Endometrial microvascular endothelial cells (primary cell): ENCODE data around the gene ACER2. TPM values are rescaled to one million over a fixed set of nuclear protein-coding genes. Genes with fewer than 3 reads are reported as not detected.

ENCODE experiments used
- in situ Hi-C: cut with HindIII; loops from 2 replicates; pipeline ENCODE4 v1.10.0; 2017; ENCODE audit warnings: low sequenced_read_pairs, low pct_unique_long_range_greater_than_20kb; ENCODE audit errors: inconsistent ontology term
- total RNA-seq: library from RNA; depleted of rRNA; stranded (reverse); fragments of >200 nt; gene quantifications from one replicate; pipeline ENCODE4 v1.2.3, GENCODE V29; 2015; ENCODE audit errors: inconsistent ontology term

ACER2 gene
- total RNA-seq, 1 donor from 2014 or later: 7.0 TPM

GRCh38 chr9:19470981-19471650 is 62.3 kb downstream of the ACER2 start:
- in situ Hi-C loops: no loop called here

GRCh38 chr9:19471737-19472648 is 63.2 kb downstream of the ACER2 start:
- in situ Hi-C loops: no loop called here

GRCh38 chr9:19473605-19474004 is 64.8 kb downstream of the ACER2 start:
- in situ Hi-C loops: no loop called here

GRCh38 chr9:19479874-19480273 is 71.1 kb downstream of the ACER2 start:
- in situ Hi-C loops: no loop called here

GRCh38 chr9:19480345-19480744 is 71.5 kb downstream of the ACER2 start:
- in situ Hi-C loops: no loop called here

GRCh38 chr9:19481121-19481870 is 72.5 kb downstream of the ACER2 start:
- in situ Hi-C loops: no loop called here

GRCh38 chr9:19481971-19482404 is 73.2 kb downstream of the ACER2 start:
- in situ Hi-C loops: no loop called here

GRCh38 chr9:19484699-19485098 is 75.9 kb downstream of the ACER2 start:
- in situ Hi-C loops: no loop called here

GRCh38 chr9:19485193-19485592 is 76.4 kb downstream of the ACER2 start:
- in situ Hi-C loops: no loop called here

- in situ Hi-C loops: no loop called here
Observed at GRCh38 chr9:19486803-19487202, 78.0 kb downstream of the ACER2 start.

- in situ Hi-C loops: no loop called here
Observed at GRCh38 chr9:19488721-19489120, 79.9 kb downstream of the ACER2 start.

- in situ Hi-C loops: no loop called here
Observed at GRCh38 chr9:19490269-19490668, 81.5 kb downstream of the ACER2 start.

- in situ Hi-C loops: no loop called here
Observed at GRCh38 chr9:19490828-19491227, 82.0 kb downstream of the ACER2 start.

GRCh38 chr9:19492775-19493173 is 84.0 kb downstream of the ACER2 start:
- in situ Hi-C loops: no loop called here

GRCh38 chr9:19493174-19493811 is 84.5 kb downstream of the ACER2 start:
- in situ Hi-C loops: no loop called here

GRCh38 chr9:19493876-19494275 is 85.1 kb downstream of the ACER2 start:
- in situ Hi-C loops: no loop called here

GRCh38 chr9:19495186-19496028 is 86.6 kb downstream of the ACER2 start:
- in situ Hi-C loops: no loop called here

- in situ Hi-C loops: no loop called here
Observed at GRCh38 chr9:19496321-19497050, 87.7 kb downstream of the ACER2 start.
